GM18861 (cell line): ENCODE measurements around the gene RPH3AL.

Source experiments
- ATAC-seq: cut with Tn5 transposase; IDR thresholded peaks from one replicate; pipeline ENCODE4 v1.9.1; 2021; ENCODE audit not compliant: unreplicated experiment

The RPH3AL gene

GRCh38 chr17:303168-303567 lies 49.4 kb downstream of the RPH3AL start:
- no peak for ATAC-seq

- no peak for ATAC-seq
These were observed 50.3 kb downstream of the RPH3AL start for GRCh38 chr17:302300-302698.

- no peak for ATAC-seq
These were observed 50.8 kb downstream of the RPH3AL start for GRCh38 chr17:301681-302299.

GRCh38 chr17:300881-301280 lies 51.7 kb downstream of the RPH3AL start:
- no peak for ATAC-seq

- ATAC-seq: no peak
These were observed 53.1 kb downstream of the RPH3AL start for GRCh38 chr17:299546-299945.

GRCh38 chr17:298791-299450 lies 53.7 kb downstream of the RPH3AL start:
- ATAC-seq: no peak

GRCh38 chr17:297758-298157 lies 54.8 kb downstream of the RPH3AL start:
- ATAC-seq: no peak

GRCh38 chr17:296906-297690 lies 55.5 kb downstream of the RPH3AL start:
- ATAC-seq: no peak

- no peak for ATAC-seq
These were observed 56.2 kb downstream of the RPH3AL start for GRCh38 chr17:296379-296778.

- no peak for ATAC-seq
These were observed 59.9 kb downstream of the RPH3AL start for GRCh38 chr17:292531-293382.

- ATAC-seq: no peak
These were observed 60.6 kb downstream of the RPH3AL start for GRCh38 chr17:292016-292415.

- no peak for ATAC-seq
These were observed 61.0 kb downstream of the RPH3AL start for GRCh38 chr17:291587-291986.

GRCh38 chr17:290626-291025 lies 62.0 kb downstream of the RPH3AL start:
- ATAC-seq: no peak

- no peak for ATAC-seq
These were observed 62.5 kb downstream of the RPH3AL start for GRCh38 chr17:290121-290521.

GRCh38 chr17:289409-289808 lies 63.2 kb downstream of the RPH3AL start:
- ATAC-seq: no peak

- no peak for ATAC-seq
These were observed 63.7 kb downstream of the RPH3AL start for GRCh38 chr17:288802-289356.

- no peak for ATAC-seq
These were observed 66.0 kb downstream of the RPH3AL start for GRCh38 chr17:286571-286970.

GRCh38 chr17:285751-286422 lies 66.7 kb downstream of the RPH3AL start:
- no peak for ATAC-seq

- no peak for ATAC-seq
These were observed 67.8 kb downstream of the RPH3AL start for GRCh38 chr17:284676-285355.
